Gastroesophageal sphincter (tissue), 3 donors: ENCODE data around the gene PSMD1.

Experiments
- EP300 ChIP-seq: sonication (generic); formaldehyde crosslinking; IDR thresholded peaks from one replicate; pipeline ENCODE4 v1.6.1; 2017; ENCODE audit warnings: antibody characterized with exemption, mild to moderate bottlenecking
- POLR2A ChIP-seq, 2 donors: fragments of 450-650 bp; IDR thresholded peaks; one replicate each; pipeline ENCODE4 v1.6.1; 2017; ENCODE audit warnings: antibody characterized with exemption in 2 of 2, mild to moderate bottlenecking in 2 of 2, moderate library complexity in 1 of 2
- TF ChIP-seq, protein P1 (sequence below), 4 experiments: fragments of 200-600 bp in 2 of 4; fragments of 450-650 bp in 2 of 4; sonication (generic) in 1 of 4; IDR thresholded peaks; one replicate each; pipeline ENCODE4 v1.5.1; 2017 to 2019; ENCODE audit warnings: antibody characterized with exemption in 4 of 4, mild to moderate bottlenecking in 2 of 4, moderate library complexity in 2 of 4

DNA sequence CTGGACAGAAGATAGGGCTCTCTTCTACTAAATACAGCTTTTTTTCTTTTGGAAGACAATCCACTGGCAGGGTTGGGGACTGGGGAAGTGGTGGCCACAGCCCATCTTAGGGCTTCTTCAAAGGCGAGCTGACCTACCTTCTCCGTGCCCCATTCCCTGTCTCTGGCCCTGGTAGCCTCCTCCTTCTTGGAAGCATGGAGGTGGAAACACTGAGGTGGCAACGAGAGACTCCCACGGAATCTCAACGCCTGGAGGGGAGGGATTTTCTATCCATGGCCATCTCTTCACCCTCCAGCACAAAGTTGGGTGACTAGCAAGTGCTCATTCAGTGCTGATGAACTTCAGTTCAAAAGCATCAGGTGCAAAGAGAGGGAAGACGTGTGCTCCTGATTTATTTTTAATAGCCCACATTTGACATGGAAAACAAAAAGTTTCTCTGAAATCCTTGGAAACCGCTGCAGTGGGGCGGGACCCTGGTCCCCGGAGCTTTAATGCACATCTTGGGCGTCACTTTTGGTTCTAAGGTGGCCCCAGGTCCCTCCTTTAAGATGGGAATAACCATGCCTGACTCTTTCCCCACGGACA, 141.1 kb downstream of the PSMD1 start:
- TF ChIP-seq, protein P1, sequence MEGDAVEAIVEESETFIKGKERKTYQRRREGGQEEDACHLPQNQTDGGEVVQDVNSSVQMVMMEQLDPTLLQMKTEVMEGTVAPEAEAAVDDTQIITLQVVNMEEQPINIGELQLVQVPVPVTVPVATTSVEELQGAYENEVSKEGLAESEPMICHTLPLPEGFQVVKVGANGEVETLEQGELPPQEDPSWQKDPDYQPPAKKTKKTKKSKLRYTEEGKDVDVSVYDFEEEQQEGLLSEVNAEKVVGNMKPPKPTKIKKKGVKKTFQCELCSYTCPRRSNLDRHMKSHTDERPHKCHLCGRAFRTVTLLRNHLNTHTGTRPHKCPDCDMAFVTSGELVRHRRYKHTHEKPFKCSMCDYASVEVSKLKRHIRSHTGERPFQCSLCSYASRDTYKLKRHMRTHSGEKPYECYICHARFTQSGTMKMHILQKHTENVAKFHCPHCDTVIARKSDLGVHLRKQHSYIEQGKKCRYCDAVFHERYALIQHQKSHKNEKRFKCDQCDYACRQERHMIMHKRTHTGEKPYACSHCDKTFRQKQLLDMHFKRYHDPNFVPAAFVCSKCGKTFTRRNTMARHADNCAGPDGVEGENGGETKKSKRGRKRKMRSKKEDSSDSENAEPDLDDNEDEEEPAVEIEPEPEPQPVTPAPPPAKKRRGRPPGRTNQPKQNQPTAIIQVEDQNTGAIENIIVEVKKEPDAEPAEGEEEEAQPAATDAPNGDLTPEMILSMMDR (IDR thresholded peaks at IDR 0.05), result no peak
- no peak for TF ChIP-seq EP300
- TF ChIP-seq POLR2A (IDR thresholded peaks at IDR 0.05), result no peak
